Panc1 (cell line): ENCODE data around the gene KCNH6. TPM values are rescaled to one million over a fixed set of nuclear protein-coding genes. Genes with fewer than 3 reads are reported as not detected.

Experiments used
- ATAC-seq: fragments of 200-7000 bp; cut with Tn5 transposase; 2 replicates; pipeline ENCODE4 v1.9.1; 2020; ENCODE audit warnings: mild to moderate bottlenecking, moderate library complexity
- BruUV-seq: library from RNA; stranded (reverse); fragments of 400-500 nt; replicated peaks from 2 replicates; lab custom pipeline; 2021; lab: Mats Ljungman, UMichigan
- CTCF ChIA-PET: fragments of 300-600 bp; sonication (Branson Sonifier 250); formaldehyde crosslinking; loops from one replicate; lab custom pipeline; 2022; ENCODE audit warnings: antibody characterized with exemption; lab: Charles Lee
- POLR2A ChIA-PET: fragments of 300-600 bp; sonication (Branson Sonifier 250); formaldehyde crosslinking; loops from one replicate; lab custom pipeline; 2022; ENCODE audit warnings: antibody characterized with exemption; lab: Charles Lee
- DNase-seq: peaks from one replicate; pipeline ENCODE4 v3.0.0-alpha.2; 2010; ENCODE audit warnings: low read depth, low spot score
- H3K27ac ChIP-seq: 2 replicates; pipeline ENCODE4 v1.5.1; 2011; ENCODE audit warnings: mild to moderate bottlenecking, low read length, inconsistent platforms
- H3K27me3 ChIP-seq: fragments of 200-500 bp; sonication (Bioruptor generic); 2 replicates; pipeline ENCODE4 v1.6.0; 2014; ENCODE audit warnings: low read length, inconsistent platforms; ENCODE audit not compliant: control insufficient read depth, insufficient read depth
- H3K36me3 ChIP-seq: fragments of 200-500 bp; sonication (Bioruptor generic); 2 replicates; pipeline ENCODE4 v1.5.1; 2014; ENCODE audit warnings: inconsistent platforms, mild to moderate bottlenecking, low read length, moderate library complexity; ENCODE audit not compliant: control insufficient read depth, insufficient read depth
- H3K4me1 ChIP-seq: 2 replicates; pipeline ENCODE4 v1.5.1; 2011; ENCODE audit warnings: inconsistent platforms, mild to moderate bottlenecking, low read length, moderate library complexity; ENCODE audit not compliant: control insufficient read depth, insufficient read depth
- H3K4me3 ChIP-seq, 2 experiments: 2 replicates each; pipeline ENCODE4 v1.5.1; 2011 to 2012; ENCODE audit warnings: low read depth in 2 of 2, low read length in 2 of 2, mild to moderate bottlenecking in 2 of 2, inconsistent platforms in 1 of 2, moderate library complexity in 1 of 2
- H3K9me3 ChIP-seq: fragments of 200-500 bp; sonication (Bioruptor generic); 2 replicates; pipeline ENCODE4 v1.5.1; 2014; ENCODE audit warnings: low read depth, mild to moderate bottlenecking, inconsistent platforms, low read length, moderate library complexity; ENCODE audit not compliant: control insufficient read depth, insufficient read depth
- CTCF ChIP-seq: fragments of 450-650 bp; IDR thresholded peaks from 2 replicates; pipeline ENCODE4 v1.5.1; 2017; ENCODE audit warnings: mild to moderate bottlenecking
- POLR2AphosphoS5 ChIP-seq: IDR thresholded peaks from 2 replicates; pipeline ENCODE4 v1.6.1; 2012; ENCODE audit warnings: mild to moderate bottlenecking, low read depth, low read length, moderate library complexity
- REST ChIP-seq, 2 experiments: IDR thresholded peaks; 2 replicates each; pipeline ENCODE4 v1.6.1; 2011 to 2012; ENCODE audit warnings: low read depth in 2 of 2, control low read depth in 1 of 2, low read length in 1 of 2, mild to moderate bottlenecking in 1 of 2, moderate library complexity in 1 of 2; ENCODE audit not compliant: insufficient read depth in 1 of 2
- SIN3A ChIP-seq: IDR thresholded peaks from 2 replicates; pipeline ENCODE4 v1.6.1; 2012; ENCODE audit warnings: low read depth, mild to moderate bottlenecking, low read length, moderate library complexity, borderline replicate concordance; ENCODE audit not compliant: insufficient read depth
- TCF7L2 ChIP-seq: IDR thresholded peaks from 2 replicates; pipeline ENCODE4 v1.6.1; 2011; ENCODE audit warnings: mild to moderate bottlenecking, low read depth, low read length, inconsistent platforms
- in situ Hi-C: cut with HindIII; loops from 2 replicates; pipeline ENCODE4 v1.10.0; 2016; ENCODE audit warnings: low sequenced_read_pairs, low pct_unique_long_range_greater_than_20kb
- intact Hi-C: fragments of 100-400 bp; cut with micrococcal nuclease; formaldehyde crosslinking; loops from one replicate; pipeline ENCODE4 v1.10.0; 2022; ENCODE audit not compliant: unreplicated experiment
- total RNA-seq: library from RNA; stranded (reverse); gene quantifications from one replicate; pipeline ENCODE4 v1.2.1, GENCODE V29; 2021; ENCODE audit not compliant: unreplicated experiment

KCNH6 gene
- total RNA-seq, 1 experiment from 2014 or later, result not detected

- POLR2A ChIA-PET, result no interaction called here
- intact Hi-C loops (no loop called here), in situ Hi-C loops (no loop called here)
- H3K27me3 ChIP-seq, result no peaks in the 10 kb centered on the region
- H3K36me3 ChIP-seq, result peaks cover 4% of the 10 kb centered on the region; the same call in 1 of the 2 replicates
- BruUV-seq, result no TSS peak
- H3K4me3 ChIP-seq, result peak overlapping the region; percentile 79 to 88
- ATAC-seq (no peak), DNase-seq (no peak)
- peak overlapping the region; percentile 1; the same call in 1 of the 2 replicates for H3K27ac ChIP-seq
- H3K9me3 ChIP-seq, result peaks cover 6% of the 10 kb centered on the region; the same call in 1 of the 2 replicates
- peaks cover 12% of the 10 kb centered on the region for H3K4me1 ChIP-seq
- CTCF ChIA-PET, result interaction anchor here (0.6 kb wide), 1 partner anchor 127 kb away, joined by 5 read pairs; no protein-coding TSS in a partner anchor
- TF ChIP-seq REST (IDR thresholded peaks at IDR 0.05; ENCODE audit: insufficient read depth in 1 of 2, low read depth in 2 of 2, low read length in 1 of 2) (no peak), POLR2AphosphoS5 (no peak)
Measured at GRCh38 chr17:63552211-63552610, 29.1 kb downstream of the KCNH6 start.

GRCh38 chr17:63555500-63556156, 32.5 kb downstream of the KCNH6 start:
- Histone ChIP-seq H3K4me3 (no peak overlapping the region), H3K4me1 (peaks cover 7% of the 10 kb centered on the region), H3K27me3 (no peaks in the 10 kb centered on the region), H3K36me3 (peaks cover 3% of the 10 kb centered on the region; the same call in 1 of the 2 replicates), H3K9me3 (peaks cover 6% of the 10 kb centered on the region; the same call in 1 of the 2 replicates), H3K27ac (no peak overlapping the region)
- intact Hi-C loops (no loop called here), in situ Hi-C loops (no loop called here)
- DNase-seq (no peak), ATAC-seq (no peak)
- TF ChIP-seq TCF7L2 (no peak), SIN3A (no peak), POLR2AphosphoS5 (no peak), CTCF (no peak), REST (IDR thresholded peaks at IDR 0.05; ENCODE audit: insufficient read depth in 1 of 2, low read depth in 2 of 2, low read length in 1 of 2) (no peak)
- no TSS peak for BruUV-seq
- CTCF ChIA-PET, result no interaction called here
- POLR2A ChIA-PET, result no interaction called here
